ENCODE data around the gene POLA2. TPM values are rescaled to one million over a fixed set of nuclear protein-coding genes. Genes with fewer than 3 reads are reported as not detected.

POLA2 gene
- total RNA-seq, 5 donors from 2014 or later (not counting 1 experiment from before 2014, with no cell fraction given) = 15.1 to 24.2 (median 20.4) TPM

GRCh38 chr11:65307298-65308229 lies 45.8 kb downstream of the POLA2 start:
- no peaks in the 10 kb centered on the region for H3K36me3 ChIP-seq (ENCODE audit: control insufficient read depth in 2 of 2, extremely low read depth in 1 of 2, insufficient read depth in 1 of 2, low read length in 1 of 2)
- CTCF ChIA-PET = interaction anchor here in 1 of 2 donors (0.6 kb wide), 1 partner anchor 297 kb away, joined by 3 read pairs; no protein-coding TSS in a partner anchor
- no peak overlapping the region for H3K4me3 Mint-ChIP-seq
- no peaks in the 10 kb centered on the region for H3K27me3 Mint-ChIP-seq
- no peaks in the 10 kb centered on the region for H3K36me3 Mint-ChIP-seq
- H3K9me3 Mint-ChIP-seq = no peaks in the 10 kb centered on the region
- H3K9me3 ChIP-seq = no peaks in the 10 kb centered on the region
- 98% methylated on average over 6 of the region's 6 CpGs for WGBS (ENCODE audit: insufficient coverage)
- no peak overlapping the region for H3K27ac ChIP-seq (ENCODE audit: low read length)
- H3K4me1 Mint-ChIP-seq = no peaks in the 10 kb centered on the region
- no peaks in the 10 kb centered on the region for H3K27me3 ChIP-seq (replicated peaks in 1 of 2; ENCODE audit: control insufficient read depth in 2 of 2, extremely low read depth in 1 of 2, insufficient read depth in 2 of 2, low read length in 1 of 2)
- POLR2A ChIA-PET = no interaction called here
- no peak overlapping the region for H3K4me3 ChIP-seq (ENCODE audit: control insufficient read depth in 1 of 2, extremely low read depth in 1 of 2, low read length in 1 of 2)
- DNase-seq (no peak), ATAC-seq (replicated peaks in 1 of 4) (no peak)
- no peak overlapping the region for H3K27ac Mint-ChIP-seq
- H3K4me1 ChIP-seq (ENCODE audit: control insufficient read depth in 1 of 2, extremely low read depth in 1 of 2, insufficient read depth in 2 of 2, low read length in 2 of 2) = no peaks in the 10 kb centered on the region

- 58% methylated on average over 4 of the region's 7 CpGs for whole genome bisulfite sequencing (ENCODE audit: insufficient coverage)
These were observed 46.6 kb downstream of the POLA2 start for GRCh38 chr11:65308281-65308891.

GRCh38 chr11:65309006-65309405 lies 47.2 kb downstream of the POLA2 start:
- Histone ChIP-seq H3K9me3 (no peaks in the 10 kb centered on the region), H3K27ac (ENCODE audit: low read length) (no peak overlapping the region), H3K36me3 (ENCODE audit: control insufficient read depth in 2 of 2, extremely low read depth in 1 of 2, insufficient read depth in 1 of 2, low read length in 1 of 2) (no peaks in the 10 kb centered on the region), H3K27me3 (replicated peaks in 1 of 2; ENCODE audit: control insufficient read depth in 2 of 2, extremely low read depth in 1 of 2, insufficient read depth in 2 of 2, low read length in 1 of 2) (peaks cover 0 to 7% of the 10 kb centered on the region in 2 experiments), H3K4me3 (ENCODE audit: control insufficient read depth in 1 of 2, extremely low read depth in 1 of 2, low read length in 1 of 2) (no peak overlapping the region), H3K4me1 (ENCODE audit: control insufficient read depth in 1 of 2, extremely low read depth in 1 of 2, insufficient read depth in 2 of 2, low read length in 2 of 2) (no peaks in the 10 kb centered on the region)
- POLR2A ChIA-PET = no interaction called here
- Mint-ChIP-seq H3K4me3 (no peak overlapping the region), H3K36me3 (no peaks in the 10 kb centered on the region), H3K27me3 (peaks cover 0 to 5% of the 10 kb centered on the region in 2 donors), H3K27ac (no peak overlapping the region), H3K9me3 (no peaks in the 10 kb centered on the region), H3K4me1 (peaks cover 0 to 3% (median 0%) of the 10 kb centered on the region in 3 donors)
- CTCF ChIA-PET = no interaction called here
- no peak for DNase-seq
- 50% methylated on average over 1 of the region's 5 CpGs for WGBS (ENCODE audit: insufficient coverage)
- no peak for ATAC-seq (replicated peaks in 1 of 4)

More at GRCh38 chr11:65308281-65308891, 46.6 kb downstream of the POLA2 start:
- Mint-ChIP-seq H3K4me3 (no peak overlapping the region), H3K27me3 (no peaks in the 10 kb centered on the region), H3K27ac (no peak overlapping the region), H3K9me3 (no peaks in the 10 kb centered on the region), H3K36me3 (no peaks in the 10 kb centered on the region), H3K4me1 (no peaks in the 10 kb centered on the region)
- Histone ChIP-seq H3K4me1 (ENCODE audit: control insufficient read depth in 1 of 2, extremely low read depth in 1 of 2, insufficient read depth in 2 of 2, low read length in 2 of 2) (no peaks in the 10 kb centered on the region), H3K36me3 (ENCODE audit: control insufficient read depth in 2 of 2, extremely low read depth in 1 of 2, insufficient read depth in 1 of 2, low read length in 1 of 2) (no peaks in the 10 kb centered on the region), H3K9me3 (no peaks in the 10 kb centered on the region), H3K27ac (ENCODE audit: low read length) (no peak overlapping the region), H3K27me3 (replicated peaks in 1 of 2; ENCODE audit: control insufficient read depth in 2 of 2, extremely low read depth in 1 of 2, insufficient read depth in 2 of 2, low read length in 1 of 2) (peaks cover 0 to 2% of the 10 kb centered on the region in 2 experiments), H3K4me3 (ENCODE audit: control insufficient read depth in 1 of 2, extremely low read depth in 1 of 2, low read length in 1 of 2) (no peak overlapping the region)
- ATAC-seq (replicated peaks in 1 of 4) (no peak), DNase-seq (peak in 1 of 35 experiments; percentile 13)
- POLR2A ChIA-PET = no interaction called here
- CTCF ChIA-PET = no interaction called here

GRCh38 chr11:65310215-65310614 lies 48.5 kb downstream of the POLA2 start:
- H3K4me3 ChIP-seq (ENCODE audit: control insufficient read depth in 1 of 2, extremely low read depth in 1 of 2, low read length in 1 of 2) = no peak overlapping the region
- WGBS (ENCODE audit: insufficient coverage) = 93% methylated on average over 9 of the region's 10 CpGs
- CTCF ChIA-PET = interaction anchor here in 1 of 2 donors (1.4 kb wide), 1 partner anchor 19 kb away, joined by 5 read pairs; no protein-coding TSS in a partner anchor
- no peak overlapping the region for H3K27ac Mint-ChIP-seq
- no peak overlapping the region for H3K4me3 Mint-ChIP-seq
- H3K9me3 Mint-ChIP-seq = no peaks in the 10 kb centered on the region
- H3K27ac ChIP-seq (ENCODE audit: low read length) = no peak overlapping the region
- no peaks in the 10 kb centered on the region for H3K9me3 ChIP-seq
- no peak for DNase-seq
- POLR2A ChIA-PET = no interaction called here
- H3K36me3 ChIP-seq (ENCODE audit: control insufficient read depth in 2 of 2, extremely low read depth in 1 of 2, insufficient read depth in 1 of 2, low read length in 1 of 2) = no peaks in the 10 kb centered on the region
- peaks cover 0 to 10% of the 10 kb centered on the region in 2 experiments for H3K4me1 ChIP-seq (ENCODE audit: control insufficient read depth in 1 of 2, extremely low read depth in 1 of 2, insufficient read depth in 2 of 2, low read length in 2 of 2)
- no peaks in the 10 kb centered on the region for H3K36me3 Mint-ChIP-seq
- peaks cover 3 to 8% (median 3%) of the 10 kb centered on the region in 3 donors for H3K4me1 Mint-ChIP-seq
- peaks cover 0 to 5% of the 10 kb centered on the region in 2 donors for H3K27me3 Mint-ChIP-seq
- ATAC-seq (replicated peaks in 1 of 4) = no peak
- peaks cover 0 to 15% of the 10 kb centered on the region in 2 experiments for H3K27me3 ChIP-seq (replicated peaks in 1 of 2; ENCODE audit: control insufficient read depth in 2 of 2, extremely low read depth in 1 of 2, insufficient read depth in 2 of 2, low read length in 1 of 2)

GRCh38 chr11:65310736-65311135 lies 49.0 kb downstream of the POLA2 start:
- Mint-ChIP-seq H3K27me3 (peaks cover 0 to 5% of the 10 kb centered on the region in 2 donors), H3K36me3 (no peaks in the 10 kb centered on the region), H3K9me3 (no peaks in the 10 kb centered on the region), H3K27ac (no peak overlapping the region), H3K4me3 (no peak overlapping the region), H3K4me1 (peaks cover 4 to 9% (median 5%) of the 10 kb centered on the region in 3 donors)
- DNase-seq (no peak), ATAC-seq (replicated peaks in 1 of 4) (no peak)
- Histone ChIP-seq H3K9me3 (no peaks in the 10 kb centered on the region), H3K27ac (ENCODE audit: low read length) (no peak overlapping the region), H3K4me3 (ENCODE audit: control insufficient read depth in 1 of 2, extremely low read depth in 1 of 2, low read length in 1 of 2) (no peak overlapping the region), H3K4me1 (ENCODE audit: control insufficient read depth in 1 of 2, extremely low read depth in 1 of 2, insufficient read depth in 2 of 2, low read length in 2 of 2) (peaks cover 0 to 15% of the 10 kb centered on the region in 2 experiments), H3K36me3 (ENCODE audit: control insufficient read depth in 2 of 2, extremely low read depth in 1 of 2, insufficient read depth in 1 of 2, low read length in 1 of 2) (no peaks in the 10 kb centered on the region), H3K27me3 (replicated peaks in 1 of 2; ENCODE audit: control insufficient read depth in 2 of 2, extremely low read depth in 1 of 2, insufficient read depth in 2 of 2, low read length in 1 of 2) (peaks cover 0 to 15% of the 10 kb centered on the region in 2 experiments)
- ChIA-PET POLR2A (interaction anchor here in 1 of 2 donors (1.0 kb wide), 1 partner anchor 38 kb away, joined by 3 read pairs; no protein-coding TSS in a partner anchor), CTCF (interaction anchor here in 1 of 2 donors (1.4 kb wide), 1 partner anchor 18 kb away, joined by 5 read pairs; no protein-coding TSS in a partner anchor)
- 100% methylated on average over 2 of the region's 6 CpGs for WGBS (ENCODE audit: insufficient coverage)

GRCh38 chr11:65311170-65311678 lies 49.5 kb downstream of the POLA2 start:
- H3K9me3 Mint-ChIP-seq = no peaks in the 10 kb centered on the region
- DNase-seq (no peak), ATAC-seq (replicated peaks in 1 of 4) (no peak)
- H3K4me1 Mint-ChIP-seq = peaks cover 8 to 13% (median 9%) of the 10 kb centered on the region in 3 donors
- no peak overlapping the region for H3K4me3 Mint-ChIP-seq
- peaks cover 0 to 5% of the 10 kb centered on the region in 2 donors for H3K27me3 Mint-ChIP-seq
- no peak overlapping the region for H3K4me3 ChIP-seq (ENCODE audit: control insufficient read depth in 1 of 2, extremely low read depth in 1 of 2, low read length in 1 of 2)
- H3K27ac Mint-ChIP-seq = no peak overlapping the region
- ChIA-PET CTCF (interaction anchor here (0.7 to 1.4 kb wide), 2 partner anchors 18 to 38 kb away, joined by 4 to 5 read pairs; no protein-coding TSS in a partner anchor), POLR2A (interaction anchor here in 1 of 2 donors (1.0 kb wide), 1 partner anchor 37 kb away, joined by 3 read pairs; no protein-coding TSS in a partner anchor)
- no peak overlapping the region for H3K27ac ChIP-seq (ENCODE audit: low read length)
- H3K4me1 ChIP-seq (ENCODE audit: control insufficient read depth in 1 of 2, extremely low read depth in 1 of 2, insufficient read depth in 2 of 2, low read length in 2 of 2) = peaks cover 0 to 19% of the 10 kb centered on the region in 2 experiments
- 69% methylated on average over 3 of the region's 5 CpGs for WGBS (ENCODE audit: insufficient coverage)
- H3K9me3 ChIP-seq = no peaks in the 10 kb centered on the region
- no peaks in the 10 kb centered on the region for H3K36me3 ChIP-seq (ENCODE audit: control insufficient read depth in 2 of 2, extremely low read depth in 1 of 2, insufficient read depth in 1 of 2, low read length in 1 of 2)
- H3K27me3 ChIP-seq (replicated peaks in 1 of 2; ENCODE audit: control insufficient read depth in 2 of 2, extremely low read depth in 1 of 2, insufficient read depth in 2 of 2, low read length in 1 of 2) = peaks cover 0 to 15% of the 10 kb centered on the region in 2 experiments
- no peaks in the 10 kb centered on the region for H3K36me3 Mint-ChIP-seq

Data from T-cell (primary cell).